NCI-H1048 (cell line): Measurements from ENCODE around the gene LALBA.
"Not testable (repeated sequence)": the region's sequence is repeated elsewhere in the genome, so short reads cannot be mapped to it uniquely, and the experiment has no call there.

ENCODE experiments used
- DNase-seq: peaks from one replicate; lab custom pipeline; 2025; lab: John Stamatoyannopoulos, UW

The LALBA gene

DNA sequence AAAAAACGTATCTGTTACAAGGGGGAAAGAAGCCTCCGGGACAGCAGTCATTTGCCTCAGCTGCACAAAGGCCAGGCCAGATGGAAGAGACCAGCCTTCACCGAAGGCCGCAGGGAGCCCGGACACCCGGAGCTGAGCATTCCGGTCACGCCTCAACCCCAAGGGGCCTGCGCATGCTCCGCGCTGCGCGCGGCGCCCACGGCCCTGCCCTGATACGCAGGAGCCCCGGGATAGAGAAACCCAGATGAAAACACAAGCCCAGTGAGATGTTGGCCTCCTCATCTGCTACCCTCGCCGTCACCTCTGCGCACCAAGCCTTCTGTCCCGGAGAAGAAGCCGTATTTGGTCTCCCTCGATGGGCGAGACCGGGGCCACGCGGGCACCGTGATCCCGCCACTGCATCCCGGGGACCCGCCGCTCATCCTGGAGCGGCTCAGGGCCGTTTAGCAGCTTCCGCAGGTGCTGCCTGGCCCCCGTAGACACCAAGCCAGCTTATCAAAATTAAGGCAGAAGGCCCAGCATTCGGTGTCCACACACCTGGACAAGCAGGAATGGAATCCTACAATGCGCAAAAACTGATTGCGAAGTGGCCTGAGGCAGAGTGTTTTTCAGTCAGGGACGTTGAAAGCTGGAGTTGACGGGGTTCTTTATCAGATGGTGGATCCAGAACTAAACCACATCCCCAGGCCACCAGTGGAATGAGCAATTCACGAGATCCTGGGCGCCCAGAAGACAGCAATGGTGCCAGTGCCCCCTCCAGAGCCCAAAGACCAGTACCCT is 41.8 kb downstream of the LALBA start:
- no peak for DNase-seq

- no peak for DNase-seq
These were observed 44.5 kb downstream of the LALBA start, which contains the start of gene OR8S1 for GRCh38 chr12:48525332-48525731. Gene OR8S1, plus strand, starts transcription at chr12:48525632. Its CDS starts 0 bp downstream, at chr12:48525632.

DNA sequence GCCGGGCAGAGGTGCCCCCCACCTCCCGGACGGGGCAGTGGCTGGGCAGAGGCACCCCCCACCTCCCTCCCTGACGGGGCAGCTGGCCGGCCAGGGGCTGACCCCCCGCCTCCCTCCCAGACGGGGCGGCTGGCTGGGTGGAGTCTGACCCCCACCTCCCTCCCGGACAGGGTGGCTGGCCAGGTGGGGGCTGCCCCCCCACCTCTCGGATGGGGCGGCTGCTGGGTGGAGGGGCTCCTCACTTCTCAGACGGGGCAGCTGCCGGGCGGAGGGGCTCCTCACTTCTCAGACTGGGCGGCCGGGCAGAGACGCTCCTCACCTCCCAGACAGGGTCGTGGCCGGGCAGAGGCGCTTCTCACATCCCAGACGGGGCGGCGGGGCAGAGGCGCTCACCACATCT is 49.5 kb downstream of the LALBA start:
- DNase-seq: not testable (repeated sequence)
